ENCODE data around the gene RGMB. TPM values are rescaled to one million over a fixed set of nuclear protein-coding genes. Genes with fewer than 3 reads are reported as not detected.

Gene RGMB
- total and polyA plus RNA-seq, 3 donors from 2014 or later = 22.4 to 47.4 (median 41.2) TPM

DNA sequence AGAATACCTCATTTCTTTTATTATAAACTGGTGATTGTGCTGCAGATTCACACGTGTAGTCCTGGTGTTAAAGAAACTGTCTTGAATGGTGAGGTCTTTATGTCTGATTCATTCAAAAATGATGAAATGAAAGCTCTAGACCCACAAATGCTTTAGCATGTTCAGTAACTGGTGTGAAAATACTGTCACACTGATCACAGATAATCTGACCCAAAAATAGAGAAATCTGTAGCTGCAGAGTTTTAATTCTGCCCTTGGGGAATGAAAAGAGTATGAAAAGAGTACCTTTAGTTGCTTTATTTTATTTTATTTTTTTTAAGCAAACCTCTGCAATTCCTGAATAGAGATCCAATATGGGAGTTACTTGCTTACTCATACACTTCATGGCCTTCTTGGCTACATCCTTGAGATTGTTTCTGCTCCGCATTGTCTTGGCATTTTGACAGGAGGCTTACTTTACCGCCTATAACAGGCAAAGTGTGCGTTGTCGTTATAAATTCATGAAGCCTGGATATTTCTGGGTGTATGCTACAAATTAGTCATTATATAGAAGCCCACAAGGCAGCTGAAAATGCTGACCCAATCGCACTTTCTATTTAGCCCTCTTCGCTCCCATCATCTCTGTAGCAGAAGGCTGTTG, 2.7 kb downstream of the RGMB start:
- no peak for TF ChIP-seq POLR2A (IDR thresholded peaks at IDR 0.05)
- TF ChIP-seq, protein P1, sequence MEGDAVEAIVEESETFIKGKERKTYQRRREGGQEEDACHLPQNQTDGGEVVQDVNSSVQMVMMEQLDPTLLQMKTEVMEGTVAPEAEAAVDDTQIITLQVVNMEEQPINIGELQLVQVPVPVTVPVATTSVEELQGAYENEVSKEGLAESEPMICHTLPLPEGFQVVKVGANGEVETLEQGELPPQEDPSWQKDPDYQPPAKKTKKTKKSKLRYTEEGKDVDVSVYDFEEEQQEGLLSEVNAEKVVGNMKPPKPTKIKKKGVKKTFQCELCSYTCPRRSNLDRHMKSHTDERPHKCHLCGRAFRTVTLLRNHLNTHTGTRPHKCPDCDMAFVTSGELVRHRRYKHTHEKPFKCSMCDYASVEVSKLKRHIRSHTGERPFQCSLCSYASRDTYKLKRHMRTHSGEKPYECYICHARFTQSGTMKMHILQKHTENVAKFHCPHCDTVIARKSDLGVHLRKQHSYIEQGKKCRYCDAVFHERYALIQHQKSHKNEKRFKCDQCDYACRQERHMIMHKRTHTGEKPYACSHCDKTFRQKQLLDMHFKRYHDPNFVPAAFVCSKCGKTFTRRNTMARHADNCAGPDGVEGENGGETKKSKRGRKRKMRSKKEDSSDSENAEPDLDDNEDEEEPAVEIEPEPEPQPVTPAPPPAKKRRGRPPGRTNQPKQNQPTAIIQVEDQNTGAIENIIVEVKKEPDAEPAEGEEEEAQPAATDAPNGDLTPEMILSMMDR (IDR thresholded peaks at IDR 0.05) = no peak
- Histone ChIP-seq H3K27me3 (no peaks in the 10 kb centered on the region), H3K36me3 (ENCODE audit: low read depth, missing control alignments) (no peaks in the 10 kb centered on the region), H3K4me3 (no peak overlapping the region), H3K27ac (no peak overlapping the region), H3K9me3 (no peaks in the 10 kb centered on the region), H3K4me1 (peaks cover 8% of the 10 kb centered on the region)
- no peak for DNase-seq
- WGBS, 2 donors = 48 to 64% methylated on average over 7 of the region's 7 CpGs
- intact Hi-C loops (cut with DNase I; ENCODE audit: low total_unique reads) = no loop called here

DNA sequence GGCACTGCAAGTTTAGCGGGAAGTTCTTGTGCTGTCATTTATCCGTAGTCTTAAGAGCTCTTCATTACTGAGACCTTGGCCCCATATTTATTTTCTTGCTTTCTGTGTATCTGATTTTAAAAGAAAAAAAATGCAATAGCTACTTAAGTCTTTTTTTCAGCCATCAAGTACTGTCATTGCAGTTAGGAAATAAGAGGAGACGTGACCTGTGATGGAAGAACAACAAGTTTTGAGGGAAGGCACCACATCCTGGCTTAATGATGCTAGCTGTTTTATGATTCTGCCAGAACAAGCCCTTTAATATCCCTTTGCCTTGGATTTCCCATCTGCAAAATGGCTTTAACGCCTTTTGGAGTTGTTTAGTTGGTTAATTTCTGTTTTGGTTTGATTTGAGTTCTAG, 3.8 kb downstream of the RGMB start:
- 77 to 79% methylated on average over 4 of the region's 4 CpGs for WGBS, 2 donors
- Histone ChIP-seq H3K27me3 (no peaks in the 10 kb centered on the region), H3K4me3 (no peak overlapping the region), H3K36me3 (ENCODE audit: low read depth, missing control alignments) (no peaks in the 10 kb centered on the region), H3K27ac (no peak overlapping the region), H3K9me3 (no peaks in the 10 kb centered on the region), H3K4me1 (peaks cover 8% of the 10 kb centered on the region)
- intact Hi-C loops (cut with DNase I; ENCODE audit: low total_unique reads) = no loop called here
- TF ChIP-seq, protein P1 (IDR thresholded peaks at IDR 0.05) = no peak
- TF ChIP-seq POLR2A (IDR thresholded peaks at IDR 0.05) = no peak
- DNase-seq = no peak

DNA sequence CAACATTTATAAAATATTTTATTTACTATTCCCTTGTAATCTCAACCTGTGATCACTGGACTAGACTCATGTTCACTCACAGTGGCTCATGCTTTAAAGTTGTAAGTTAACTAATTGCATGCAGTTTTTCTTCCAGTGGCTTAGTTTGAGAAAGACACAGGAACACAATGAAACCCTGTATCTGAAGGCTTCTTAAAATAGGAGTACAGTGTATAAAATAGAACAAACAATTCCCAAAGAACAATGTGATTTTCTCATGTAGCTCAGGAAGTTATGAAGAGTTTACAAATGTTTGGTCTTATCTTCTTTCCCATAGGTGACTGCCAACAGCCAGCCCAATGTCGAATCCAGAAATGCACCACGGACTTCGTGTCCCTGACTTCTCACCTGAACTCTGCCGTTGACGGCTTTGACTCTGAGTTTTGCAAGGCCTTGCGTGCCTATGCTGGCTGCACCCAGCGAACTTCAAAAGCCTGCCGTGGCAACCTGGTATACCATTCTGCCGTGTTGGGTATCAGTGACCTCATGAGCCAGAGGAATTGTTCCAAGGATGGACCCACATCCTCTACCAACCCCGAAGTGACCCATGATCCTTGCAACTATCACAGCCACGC, 5.9 kb downstream of the RGMB start:
- WGBS, 2 donors = 49 to 57% methylated on average over 9 to 11 of the region's 11 CpGs
- DNase-seq = no peak
- Histone ChIP-seq H3K27ac (no peak overlapping the region), H3K4me1 (peaks cover 3% of the 10 kb centered on the region), H3K27me3 (no peaks in the 10 kb centered on the region), H3K9me3 (no peaks in the 10 kb centered on the region), H3K36me3 (ENCODE audit: low read depth, missing control alignments) (no peaks in the 10 kb centered on the region), H3K4me3 (no peak overlapping the region)
- no peak for TF ChIP-seq POLR2A (IDR thresholded peaks at IDR 0.05)
- TF ChIP-seq, protein P1 (IDR thresholded peaks at IDR 0.05) = no peak
- intact Hi-C loops (cut with DNase I; ENCODE audit: low total_unique reads) = no loop called here

DNA sequence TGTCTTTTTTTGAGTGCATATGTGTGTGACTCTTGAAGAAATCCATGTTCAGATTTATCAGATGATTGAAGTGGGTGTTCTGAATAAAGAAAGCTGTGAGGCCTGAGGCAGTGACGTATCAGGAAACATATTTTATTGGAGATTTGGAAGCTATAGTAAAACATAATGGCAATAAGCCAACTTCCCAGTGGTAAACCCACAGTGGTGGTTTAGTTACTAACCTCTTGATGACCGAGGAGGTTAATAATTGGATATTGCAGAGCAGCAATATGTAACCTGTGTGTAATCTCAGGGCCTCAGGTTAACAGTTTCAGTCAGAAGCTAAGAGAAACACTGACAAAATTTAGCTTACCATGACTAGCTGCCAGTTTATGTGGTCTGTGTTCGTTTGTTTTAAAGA, 6.9 kb downstream of the RGMB start:
- intact Hi-C loops (cut with DNase I; ENCODE audit: low total_unique reads) = no loop called here
- Histone ChIP-seq H3K9me3 (no peaks in the 10 kb centered on the region), H3K4me1 (peaks cover 3% of the 10 kb centered on the region), H3K27ac (no peak overlapping the region), H3K27me3 (no peaks in the 10 kb centered on the region), H3K4me3 (no peak overlapping the region), H3K36me3 (ENCODE audit: low read depth, missing control alignments) (no peaks in the 10 kb centered on the region)
- DNase-seq = no peak
- TF ChIP-seq POLR2A (IDR thresholded peaks at IDR 0.05) = no peak
- TF ChIP-seq, protein P1 (IDR thresholded peaks at IDR 0.05) = no peak
- WGBS, 2 donors = 87 to 88% methylated on average over 3 of the region's 3 CpGs

DNA sequence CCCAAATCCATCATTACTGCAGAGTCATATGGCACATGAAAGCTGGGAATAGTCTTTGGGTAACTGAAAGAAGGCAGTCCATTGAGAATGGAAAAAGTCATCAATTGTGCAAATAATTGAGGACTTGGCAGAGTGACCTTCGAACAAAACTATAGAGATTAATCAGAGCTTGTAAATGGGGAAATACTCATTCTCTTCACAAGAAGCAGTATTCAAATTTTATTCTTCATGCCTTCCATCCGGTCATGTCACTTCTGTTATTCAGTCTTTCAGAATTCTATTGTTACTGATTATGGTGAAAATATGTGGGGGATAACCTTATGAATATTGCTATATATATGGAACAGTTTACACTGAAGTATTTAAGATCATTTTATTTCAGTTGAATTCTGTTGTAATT, 8.1 kb downstream of the RGMB start:
- DNase-seq = no peak
- intact Hi-C loops (cut with DNase I; ENCODE audit: low total_unique reads) = no loop called here
- H3K36me3 ChIP-seq (ENCODE audit: low read depth, missing control alignments) = no peaks in the 10 kb centered on the region
- TF ChIP-seq, protein P1 (IDR thresholded peaks at IDR 0.05) = no peak
- no peak for TF ChIP-seq POLR2A (IDR thresholded peaks at IDR 0.05)
- no peaks in the 10 kb centered on the region for H3K27me3 ChIP-seq
- H3K4me1 ChIP-seq = peaks cover 10% of the 10 kb centered on the region
- H3K4me3 ChIP-seq = no peak overlapping the region
- H3K27ac ChIP-seq = no peak overlapping the region
- 48 to 71% methylated on average over 2 of the region's 2 CpGs for WGBS, 2 donors
- no peaks in the 10 kb centered on the region for H3K9me3 ChIP-seq
